NCI-H226 (cell line): ENCODE data around the gene DNAJC5G.
A peak's percentile ranks its signal among the peaks of the same experiment; 100 is the strongest.
"Not testable (repeated sequence)": the region's sequence is repeated elsewhere in the genome, so short reads cannot be mapped to it uniquely, and the experiment has no call there.

ENCODE experiments used
- DNase-seq: peaks from one replicate; pipeline ENCODE4 v3.0.0-alpha.2; 2015

Gene DNAJC5G

GRCh38 chr2:27312152-27312551, 36.9 kb downstream of the DNAJC5G start:
- no peak for DNase-seq

GRCh38 chr2:27313882-27314645, 38.8 kb downstream of the DNAJC5G start:
- DNase-seq: no peak

GRCh38 chr2:27314709-27315108, 39.5 kb downstream of the DNAJC5G start:
- no peak for DNase-seq

GRCh38 chr2:27315122-27315521, 39.9 kb downstream of the DNAJC5G start:
- no peak for DNase-seq

- DNase-seq: no peak
Measured at GRCh38 chr2:27316655-27317412, 41.6 kb downstream of the DNAJC5G start.

GRCh38 chr2:27319839-27320238, 44.6 kb downstream of the DNAJC5G start:
- not testable (repeated sequence) for DNase-seq

GRCh38 chr2:27320958-27321543, 45.8 kb downstream of the DNAJC5G start:
- DNase-seq: peak; percentile 98

- DNase-seq: no peak
Measured at GRCh38 chr2:27322301-27322765, 47.1 kb downstream of the DNAJC5G start.

GRCh38 chr2:27322766-27323595, 47.7 kb downstream of the DNAJC5G start, which contains the start of gene MPV17:
Gene MPV17, minus strand, starts transcription at chr2:27323097. Its CDS starts 580 bp downstream, at chr2:27322517.
- DNase-seq: peak; percentile 86

GRCh38 chr2:27323596-27324285, 48.5 kb downstream of the DNAJC5G start:
- no peak for DNase-seq

- DNase-seq: no peak
Measured at GRCh38 chr2:27324720-27325119, 49.5 kb downstream of the DNAJC5G start.
